ENCODE data around the gene ACKR4.

ACKR4 gene

GRCh38 chr3:132650153-132650552 lies 53.1 kb downstream of the ACKR4 start:
- no peak overlapping the region for H3K4me3 ChIP-seq (ENCODE audit: low read depth, low read length, poor library complexity, severe bottlenecking)
- H3F3A ChIP-seq (ENCODE audit: insufficient read depth, low read length): no peaks in the 10 kb centered on the region
- no peak for TF ChIP-seq EZH2 (IDR thresholded peaks at IDR 0.05; ENCODE audit: borderline replicate concordance, low read length)
- TF ChIP-seq, protein P1, sequence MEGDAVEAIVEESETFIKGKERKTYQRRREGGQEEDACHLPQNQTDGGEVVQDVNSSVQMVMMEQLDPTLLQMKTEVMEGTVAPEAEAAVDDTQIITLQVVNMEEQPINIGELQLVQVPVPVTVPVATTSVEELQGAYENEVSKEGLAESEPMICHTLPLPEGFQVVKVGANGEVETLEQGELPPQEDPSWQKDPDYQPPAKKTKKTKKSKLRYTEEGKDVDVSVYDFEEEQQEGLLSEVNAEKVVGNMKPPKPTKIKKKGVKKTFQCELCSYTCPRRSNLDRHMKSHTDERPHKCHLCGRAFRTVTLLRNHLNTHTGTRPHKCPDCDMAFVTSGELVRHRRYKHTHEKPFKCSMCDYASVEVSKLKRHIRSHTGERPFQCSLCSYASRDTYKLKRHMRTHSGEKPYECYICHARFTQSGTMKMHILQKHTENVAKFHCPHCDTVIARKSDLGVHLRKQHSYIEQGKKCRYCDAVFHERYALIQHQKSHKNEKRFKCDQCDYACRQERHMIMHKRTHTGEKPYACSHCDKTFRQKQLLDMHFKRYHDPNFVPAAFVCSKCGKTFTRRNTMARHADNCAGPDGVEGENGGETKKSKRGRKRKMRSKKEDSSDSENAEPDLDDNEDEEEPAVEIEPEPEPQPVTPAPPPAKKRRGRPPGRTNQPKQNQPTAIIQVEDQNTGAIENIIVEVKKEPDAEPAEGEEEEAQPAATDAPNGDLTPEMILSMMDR (IDR thresholded peaks at IDR 0.05; ENCODE audit: low read length): no peak
- H3K36me3 ChIP-seq (ENCODE audit: insufficient read depth, low read length): no peaks in the 10 kb centered on the region
- H3K9ac ChIP-seq (ENCODE audit: low read length): no peak overlapping the region
- H3K9me3 ChIP-seq (ENCODE audit: low read length): no peaks in the 10 kb centered on the region
- no peaks in the 10 kb centered on the region for H3K79me2 ChIP-seq (ENCODE audit: insufficient read depth, low read length)
- no peaks in the 10 kb centered on the region for H3K27me3 ChIP-seq (ENCODE audit: insufficient read depth, low read length)
- H2AFZ ChIP-seq (ENCODE audit: low read length): no peak overlapping the region
- H3K27ac ChIP-seq (ENCODE audit: low read depth, low read length, poor library complexity, severe bottlenecking): no peak overlapping the region
- no peaks in the 10 kb centered on the region for H3K4me1 ChIP-seq (ENCODE audit: insufficient read depth, low read length, severe bottlenecking)
- no peak overlapping the region for H3K4me2 ChIP-seq (ENCODE audit: low read length)
- H4K20me1 ChIP-seq (ENCODE audit: insufficient read depth, low read length): no peaks in the 10 kb centered on the region
- H3K9me2 ChIP-seq (ENCODE audit: low read depth, low read length): no peaks in the 10 kb centered on the region

All from OCI-LY1 (cell line).